Adrenal gland (tissue), 12 donors: ENCODE data around the gene NCKAP5. TPM values are rescaled to one million over a fixed set of nuclear protein-coding genes. Genes with fewer than 3 reads are reported as not detected.

Experiments
- DNase-seq, 7 donors: peaks; one replicate each; pipeline ENCODE4 v3.0.0-alpha.2; 2019 to 2020
- H3K27ac ChIP-seq, 5 donors: fragments of 200-600 bp; sonication (generic) in 4 of 5; 1 replicate in 3 of 5; 2 replicates in 2 of 5; pipeline versions ENCODE4 v1.5.1 to v1.8.0; 2016 to 2020; ENCODE audit warnings: mild to moderate bottlenecking in 1 of 5
- H3K27me3 ChIP-seq: fragments of 200-600 bp; 2 replicates; pipeline ENCODE4 v1.8.0; 2021
- H3K36me3 ChIP-seq, 2 donors: fragments of 200-600 bp; replicated peaks in 1 of 2; 1 replicate in 1 of 2; 2 replicates in 1 of 2; pipeline versions ENCODE4 v1.5.1 to v1.8.0; 2018 to 2022
- H3K4me1 ChIP-seq, 2 donors: fragments of 200-600 bp; replicated peaks in 1 of 2; 1 replicate in 1 of 2; 2 replicates in 1 of 2; pipeline versions ENCODE4 v1.5.1 to v1.8.0; 2018 to 2021
- H3K4me3 ChIP-seq, 4 donors: fragments of 200-600 bp; sonication (generic) in 3 of 4; one replicate each; pipeline ENCODE4 v1.5.1; 2016 to 2018
- H3K9me3 ChIP-seq, 3 donors: fragments of 200-600 bp; sonication (generic) in 1 of 3; replicated peaks in 1 of 3; 1 replicate in 2 of 3; 2 replicates in 1 of 3; pipeline versions ENCODE4 v1.5.1 to v1.8.0; 2016 to 2021
- POLR2A ChIP-seq, 2 donors: fragments of 450-650 bp; IDR thresholded peaks; one replicate each; pipeline ENCODE4 v1.6.1; 2017; ENCODE audit warnings: antibody characterized with exemption in 2 of 2, mild to moderate bottlenecking in 2 of 2, moderate library complexity in 1 of 2
- WGBS, 4 donors: extraction: QIAGEN DNeasy Blood & Tissue Kit in 2 of 4; methylation state at CpG; one replicate each; pipeline versions ENCODE4 v1.1.5 to v1.1.7; 2013 to 2017; 5-methylcytosine and 5-hydroxymethylcytosine counted together
- intact Hi-C, 2 donors: fragments of 100-400 bp; cut with DNase I; formaldehyde crosslinking; loops; one replicate each; pipeline versions ENCODE4 v1.14.1 to v1.15.0; 2022 to 2023
- polyA plus RNA-seq, 3 donors: library from polyadenylated mRNA; stranded (reverse); fragments of 200-250 nt in 2 of 3; fragments of 350-450 nt in 1 of 3; fragmentation: Illumina TruSeq in 1 of 3; extraction: RNeasy Lipid Tissue Mini Kit (QIAGEN cat#74804) in 1 of 3; gene quantifications; one replicate each; pipeline ENCODE4 v1.2.3, GENCODE V29; 2013 to 2014
- total RNA-seq, 9 donors: library from RNA; depleted of rRNA in 4 of 9; stranded (reverse); fragments of >200 nt in 4 of 9; fragments of 120-200 nt in 1 of 9; fragmentation: NEBNext Ultra II Directional in 1 of 9; extraction: Animal tissue kit (Norgen Biotek cat#: 25700) in 1 of 9; gene quantifications; one replicate each; pipeline versions ENCODE4 v1.1.0 to v1.2.4, GENCODE V29; 2013 to 2023
- TF ChIP-seq, protein P1 (sequence below), 6 experiments: fragments of 450-650 bp in 4 of 6; fragments of 200-600 bp in 2 of 6; sonication (generic) in 1 of 6; IDR thresholded peaks; 1 replicate in 5 of 6; 2 replicates in 1 of 6; pipeline versions ENCODE4 v1.5.1 to v1.8.0; 2016 to 2021; ENCODE audit warnings: antibody characterized with exemption in 6 of 6, mild to moderate bottlenecking in 2 of 6, moderate library complexity in 1 of 6
- donor health status: healthy with polysubstance abuse.
- donor health status: Bipolar disorder and iron deficiency.
- donor health status: DM: yes; HTN: yes; CAD: no.
- donor health status: DM: no; HTN: no; CAD: no.
- donor health status: DM: no; HTN: no; CAD: no.
- donor health status: DM: yes; HTN: yes; CAD: no.

Gene NCKAP5
- total and polyA plus RNA-seq, 12 donors = 0.06 to 3.1 (median 1.1) TPM

DNA sequence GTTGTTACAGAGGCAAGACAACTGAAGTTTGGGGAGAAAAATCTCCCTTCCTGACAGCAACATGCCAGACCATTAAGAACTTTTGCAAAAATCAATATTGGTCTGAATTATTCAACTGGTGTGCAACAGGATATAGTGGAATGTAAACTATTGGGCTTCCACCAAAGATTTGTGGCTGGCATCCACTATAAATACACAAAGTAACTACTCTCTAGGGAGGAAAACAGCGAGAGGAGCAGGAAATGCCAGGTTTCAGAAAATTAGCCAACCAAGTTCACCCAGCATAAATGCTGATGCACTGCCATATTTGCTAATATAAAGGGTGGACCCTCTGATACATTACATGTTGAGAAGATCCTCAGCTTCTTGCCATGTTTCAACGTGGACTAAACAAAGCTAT is 630.6 kb downstream of the NCKAP5 start:
- no peaks in the 10 kb centered on the region for H3K4me1 ChIP-seq
- no peaks in the 10 kb centered on the region for H3K27me3 ChIP-seq
- intact Hi-C loops = no loop called here
- no peak for DNase-seq
- H3K27ac ChIP-seq = no peak overlapping the region
- H3K9me3 ChIP-seq = no peaks in the 10 kb centered on the region
- H3K4me3 ChIP-seq = no peak overlapping the region
- TF ChIP-seq POLR2A (IDR thresholded peaks at IDR 0.05) = no peak
- TF ChIP-seq, protein P1, sequence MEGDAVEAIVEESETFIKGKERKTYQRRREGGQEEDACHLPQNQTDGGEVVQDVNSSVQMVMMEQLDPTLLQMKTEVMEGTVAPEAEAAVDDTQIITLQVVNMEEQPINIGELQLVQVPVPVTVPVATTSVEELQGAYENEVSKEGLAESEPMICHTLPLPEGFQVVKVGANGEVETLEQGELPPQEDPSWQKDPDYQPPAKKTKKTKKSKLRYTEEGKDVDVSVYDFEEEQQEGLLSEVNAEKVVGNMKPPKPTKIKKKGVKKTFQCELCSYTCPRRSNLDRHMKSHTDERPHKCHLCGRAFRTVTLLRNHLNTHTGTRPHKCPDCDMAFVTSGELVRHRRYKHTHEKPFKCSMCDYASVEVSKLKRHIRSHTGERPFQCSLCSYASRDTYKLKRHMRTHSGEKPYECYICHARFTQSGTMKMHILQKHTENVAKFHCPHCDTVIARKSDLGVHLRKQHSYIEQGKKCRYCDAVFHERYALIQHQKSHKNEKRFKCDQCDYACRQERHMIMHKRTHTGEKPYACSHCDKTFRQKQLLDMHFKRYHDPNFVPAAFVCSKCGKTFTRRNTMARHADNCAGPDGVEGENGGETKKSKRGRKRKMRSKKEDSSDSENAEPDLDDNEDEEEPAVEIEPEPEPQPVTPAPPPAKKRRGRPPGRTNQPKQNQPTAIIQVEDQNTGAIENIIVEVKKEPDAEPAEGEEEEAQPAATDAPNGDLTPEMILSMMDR (IDR thresholded peaks at IDR 0.05) = no peak
- no peaks in the 10 kb centered on the region for H3K36me3 ChIP-seq
- WGBS, 4 donors = 40 to 47% (median 43%) methylated on average over 2 of the region's 2 CpGs

DNA sequence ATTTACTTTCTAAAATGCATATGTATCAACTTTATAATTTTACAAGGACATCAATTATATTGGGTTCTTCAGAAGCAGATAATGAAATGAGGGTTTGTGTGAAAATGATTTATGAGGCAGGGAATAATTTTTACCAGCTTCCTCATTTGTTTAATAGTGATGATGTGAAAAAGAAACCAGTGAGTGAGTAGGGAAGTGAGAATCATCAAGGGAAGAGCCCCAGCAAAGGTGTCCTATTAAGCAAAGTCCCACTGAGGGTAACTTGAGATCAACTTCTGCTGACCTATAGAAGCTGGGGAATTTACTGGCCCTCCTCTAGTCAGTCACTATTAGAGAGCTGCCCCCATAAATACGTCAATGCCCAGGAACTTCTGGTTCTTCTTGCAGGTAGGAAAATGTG is 631.5 kb downstream of the NCKAP5 start:
- Histone ChIP-seq H3K36me3 (no peaks in the 10 kb centered on the region), H3K27ac (no peak overlapping the region), H3K4me1 (no peaks in the 10 kb centered on the region), H3K27me3 (no peaks in the 10 kb centered on the region), H3K9me3 (no peaks in the 10 kb centered on the region), H3K4me3 (no peak overlapping the region)
- 50 to 75% (median 58%) methylated on average over 1 of the region's 1 CpG for WGBS, 4 donors
- DNase-seq = no peak
- intact Hi-C loops = no loop called here
- TF ChIP-seq, protein P1 (IDR thresholded peaks at IDR 0.05) = no peak
- TF ChIP-seq POLR2A (IDR thresholded peaks at IDR 0.05) = no peak

DNA sequence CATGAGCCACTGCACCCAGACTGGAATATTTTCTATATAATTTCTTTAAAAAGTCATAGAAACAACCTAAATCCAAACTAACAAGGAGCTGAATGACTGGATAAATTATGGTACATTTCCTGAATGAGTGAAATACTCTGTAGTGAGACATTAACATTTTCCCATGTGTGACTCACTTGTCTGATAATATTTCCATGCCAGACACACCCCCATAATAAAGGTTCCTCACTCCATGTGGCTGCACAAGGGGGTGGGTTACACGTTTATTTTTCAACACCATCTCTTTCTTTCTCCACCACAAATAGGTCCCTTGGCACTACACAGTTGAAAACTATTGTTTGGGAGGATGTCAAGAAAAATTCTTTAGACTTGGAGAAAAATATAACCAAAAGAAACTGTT is 632.0 kb downstream of the NCKAP5 start:
- no peak for DNase-seq
- 21 to 47% (median 31%) methylated on average over 1 of the region's 1 CpG for WGBS, 4 donors
- H3K9me3 ChIP-seq = no peaks in the 10 kb centered on the region
- intact Hi-C loops = no loop called here
- TF ChIP-seq POLR2A (IDR thresholded peaks at IDR 0.05) = no peak
- TF ChIP-seq, protein P1 (IDR thresholded peaks at IDR 0.05) = no peak
- no peak overlapping the region for H3K4me3 ChIP-seq
- H3K27me3 ChIP-seq = no peaks in the 10 kb centered on the region
- H3K27ac ChIP-seq = no peak overlapping the region
- no peaks in the 10 kb centered on the region for H3K36me3 ChIP-seq
- no peaks in the 10 kb centered on the region for H3K4me1 ChIP-seq

DNA sequence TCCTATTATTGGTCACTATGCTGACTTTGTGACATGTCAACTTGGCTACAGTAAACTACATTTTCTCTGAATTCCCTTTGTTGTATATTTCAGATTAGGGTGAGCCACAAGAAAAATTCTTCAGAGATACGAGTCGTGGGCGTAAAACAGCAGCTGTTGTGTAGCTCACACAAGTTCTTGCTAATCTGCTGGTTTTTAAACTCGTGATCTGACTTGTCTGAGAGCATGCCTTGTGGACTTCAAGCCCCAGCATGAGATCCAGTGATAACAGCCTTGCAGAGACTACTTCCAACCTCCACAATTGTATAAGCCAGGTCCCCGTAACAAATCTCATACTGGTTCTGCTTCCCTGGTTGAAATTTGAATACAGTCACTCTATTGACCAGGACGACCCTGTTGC is 638.5 kb downstream of the NCKAP5 start:
- H3K36me3 ChIP-seq = no peaks in the 10 kb centered on the region
- no peaks in the 10 kb centered on the region for H3K4me1 ChIP-seq
- H3K9me3 ChIP-seq = no peaks in the 10 kb centered on the region
- intact Hi-C loops = no loop called here
- TF ChIP-seq POLR2A (IDR thresholded peaks at IDR 0.05) = no peak
- TF ChIP-seq, protein P1 (IDR thresholded peaks at IDR 0.05) = no peak
- H3K27ac ChIP-seq = no peak overlapping the region
- 70 to 74% (median 72%) methylated on average over 6 of the region's 6 CpGs for WGBS, 4 donors
- no peak for DNase-seq
- no peaks in the 10 kb centered on the region for H3K27me3 ChIP-seq
- no peak overlapping the region for H3K4me3 ChIP-seq
